Head of caudate nucleus (tissue), 42 donors: ENCODE measurements around the gene TBC1D8.

Source experiments
- DNase-seq, 42 donors: peaks; one replicate each; pipeline versions ENCODE4 v3.0.0 to v3.0.0-alpha.2; 2020 to 2021; ENCODE audit warnings: mixed read lengths in 7 of 42
- intact Hi-C: fragments of 100-400 bp; cut with DNase I; formaldehyde crosslinking; loops from one replicate; pipeline ENCODE4 v1.15.0; 2022

TBC1D8 gene

DNA sequence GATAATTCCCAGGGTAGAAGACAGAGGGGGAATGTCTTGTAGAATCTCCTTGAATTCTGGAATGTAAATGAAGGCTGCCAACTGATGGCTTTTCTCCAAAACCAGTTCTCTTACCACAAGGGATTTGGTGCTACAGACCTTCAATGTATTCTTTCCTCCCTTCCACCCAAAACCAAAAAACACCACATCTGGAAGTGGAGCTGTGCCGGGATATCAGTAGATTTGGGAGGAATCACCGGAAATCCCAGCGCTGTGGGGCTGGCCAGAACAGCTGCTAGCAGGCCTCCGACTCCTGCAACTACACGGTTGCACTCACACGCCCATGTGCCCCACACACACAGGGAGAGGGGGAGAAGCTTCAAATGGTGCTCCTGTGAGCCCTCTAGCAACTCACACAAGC, 103.4 kb downstream of the TBC1D8 start:
- intact Hi-C loops = no loop called here

DNA sequence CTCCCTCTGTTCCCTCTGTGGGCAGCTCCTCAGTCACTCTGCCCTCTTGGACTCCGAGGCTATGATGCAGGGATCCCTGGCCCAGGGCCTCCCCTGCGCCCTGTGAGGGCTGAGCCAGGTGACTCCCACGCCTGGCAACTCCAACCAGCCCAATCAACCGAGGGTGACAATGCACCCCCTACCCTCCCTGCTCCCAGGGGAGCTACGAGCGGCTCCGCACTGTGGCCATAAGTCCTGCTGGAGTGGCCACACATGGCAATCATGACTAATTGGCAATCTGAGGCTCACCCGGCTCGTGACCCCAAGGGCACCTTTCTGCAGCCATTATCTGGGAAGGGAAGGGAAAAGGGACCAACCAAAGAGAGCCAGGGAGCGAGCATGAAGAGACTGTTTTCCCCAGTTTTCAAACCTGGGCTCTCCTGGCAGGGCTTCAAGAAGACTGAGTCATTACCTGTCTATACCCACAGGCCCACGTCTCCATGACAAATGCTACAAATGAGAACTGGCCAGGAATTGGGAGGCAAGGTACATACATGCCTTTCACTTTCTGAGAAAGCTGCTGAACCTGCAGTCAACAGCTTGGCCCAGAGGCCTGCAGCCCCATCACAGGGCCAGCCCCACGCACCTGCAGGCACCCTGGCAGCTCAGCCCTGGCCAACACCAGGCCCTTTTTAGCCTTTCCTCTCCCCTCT, 104.0 kb downstream of the TBC1D8 start:
- intact Hi-C loops = no loop called here
- DNase-seq = peak in 2 of 42 donors; percentile 21 to 25

More for the DNA sequence above, 103.4 kb downstream of the TBC1D8 start:
- no peak for DNase-seq

DNA sequence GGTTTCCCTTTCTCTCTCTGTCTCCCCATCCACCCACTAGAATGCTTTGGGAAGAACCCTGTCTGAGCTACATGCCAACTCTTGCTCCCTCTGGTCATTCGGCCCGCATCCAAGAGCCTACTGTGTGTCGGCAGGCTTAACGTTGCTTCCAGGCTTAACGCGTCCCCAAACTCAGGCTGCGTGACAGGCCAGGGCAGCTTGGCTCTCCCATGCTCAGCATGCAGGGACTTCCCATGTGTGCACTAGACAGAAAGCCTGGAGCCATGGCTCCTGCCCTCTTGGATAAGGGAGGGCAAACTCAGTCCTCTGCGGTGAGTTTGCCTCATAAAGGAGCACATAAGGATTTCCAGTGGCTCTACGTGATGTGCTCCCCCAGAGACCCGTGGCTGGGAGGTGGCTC, 105.9 kb downstream of the TBC1D8 start:
- DNase-seq = no peak
- intact Hi-C loops = no loop called here

DNA sequence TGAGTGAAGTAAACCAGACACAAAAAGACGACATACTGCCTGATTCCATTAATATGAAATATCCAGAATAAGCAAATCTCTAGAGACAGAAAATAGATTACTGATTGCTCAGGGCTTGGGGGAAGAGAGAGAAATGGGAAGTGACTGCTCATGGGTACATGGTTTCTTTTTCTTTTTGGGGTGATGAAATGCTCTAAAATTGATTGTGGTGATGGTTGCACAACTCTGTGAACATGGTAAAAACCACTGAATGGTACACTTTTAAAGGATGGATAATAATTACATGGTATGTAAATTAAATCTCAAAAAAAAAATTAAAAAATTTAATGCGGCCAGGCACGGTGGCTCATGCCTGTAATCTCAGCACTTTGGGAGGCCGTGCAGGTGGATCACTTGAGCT, 109.8 kb downstream of the TBC1D8 start:
- DNase-seq = peak in 1 of 42 donors; percentile 18
- intact Hi-C loops = no loop called here

DNA sequence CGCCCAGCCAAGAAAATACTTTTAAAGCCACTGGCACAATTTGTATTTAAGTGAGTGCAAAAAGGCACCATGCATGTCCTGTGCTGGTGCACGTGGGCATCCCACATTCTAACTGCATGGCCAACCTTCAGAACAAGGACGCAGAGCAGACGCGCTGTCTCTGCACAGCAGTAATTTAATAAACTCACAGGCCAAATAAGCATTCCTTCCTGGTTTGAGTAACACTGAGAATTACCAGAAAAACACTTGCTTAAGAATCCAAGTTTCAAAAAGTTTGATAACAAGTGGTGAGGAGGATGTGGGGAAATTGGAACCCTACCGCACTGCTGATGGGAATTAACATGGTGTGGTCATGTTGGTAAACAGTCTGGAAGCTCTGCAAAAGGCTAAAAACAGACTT, 110.4 kb downstream of the TBC1D8 start:
- peak in 6 of 42 donors; percentile 15 to 54 (median 24) for DNase-seq
- intact Hi-C loops = no loop called here

DNA sequence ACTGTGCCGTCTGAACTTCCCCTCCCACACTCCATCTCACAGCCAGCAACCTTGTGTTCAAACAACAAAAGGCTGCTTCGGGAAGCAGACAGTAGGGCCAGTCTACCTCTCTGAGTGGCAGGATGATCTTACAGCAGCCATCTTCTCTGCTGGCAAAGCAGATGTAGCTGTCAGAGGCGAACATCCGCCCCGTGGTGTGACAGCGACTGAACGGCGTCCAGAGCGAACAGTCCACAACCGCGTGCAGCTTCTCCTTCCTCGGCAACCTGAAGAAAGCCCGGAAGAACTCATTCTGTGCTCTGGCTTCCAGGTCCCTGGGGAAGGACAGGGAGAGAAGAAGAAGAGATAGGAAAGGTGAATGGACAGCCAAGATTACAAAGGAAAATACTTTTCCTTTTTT, 111.1 kb downstream of the TBC1D8 start:
- intact Hi-C loops = no loop called here
- no peak for DNase-seq

DNA sequence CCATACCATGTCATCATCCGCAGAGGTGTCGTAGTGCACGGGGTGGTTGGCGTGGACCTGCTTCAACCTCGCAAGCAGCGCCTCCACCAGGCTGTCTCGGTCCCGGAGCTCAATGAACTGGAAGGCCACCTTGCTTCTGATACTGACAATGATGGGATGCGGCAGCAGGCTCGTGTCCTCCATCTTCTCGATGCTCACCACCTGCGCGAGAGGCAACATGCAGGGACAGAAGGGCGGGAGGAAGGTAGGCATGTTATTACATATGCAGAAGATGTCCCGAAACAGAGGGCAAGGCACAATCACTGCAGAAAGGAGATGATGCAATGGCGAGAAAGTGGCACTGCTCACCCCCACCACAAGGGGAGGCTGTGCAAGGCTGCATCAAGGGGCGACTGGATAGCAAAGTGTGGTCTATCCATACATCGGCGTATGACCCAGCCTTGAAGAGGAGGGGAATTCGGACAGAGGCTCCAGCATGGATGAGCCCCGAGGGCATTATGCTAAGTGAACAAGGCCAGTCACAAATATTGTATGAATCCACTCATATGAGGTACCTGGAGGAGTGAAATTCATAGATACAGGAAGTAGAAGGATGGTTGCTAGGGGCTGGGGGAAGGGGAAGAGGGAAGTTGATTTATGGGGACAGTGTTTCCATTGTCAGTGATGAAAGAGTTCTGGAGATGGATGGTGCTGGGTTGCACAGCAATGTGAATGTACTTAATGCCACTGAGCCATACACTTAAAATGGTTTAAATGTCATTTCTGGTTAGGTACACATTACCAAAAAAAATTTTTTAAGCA, 112.5 kb downstream of the TBC1D8 start:
- intact Hi-C loops = no loop called here
- peak in 1 of 42 donors; percentile 37 for DNase-seq

DNA sequence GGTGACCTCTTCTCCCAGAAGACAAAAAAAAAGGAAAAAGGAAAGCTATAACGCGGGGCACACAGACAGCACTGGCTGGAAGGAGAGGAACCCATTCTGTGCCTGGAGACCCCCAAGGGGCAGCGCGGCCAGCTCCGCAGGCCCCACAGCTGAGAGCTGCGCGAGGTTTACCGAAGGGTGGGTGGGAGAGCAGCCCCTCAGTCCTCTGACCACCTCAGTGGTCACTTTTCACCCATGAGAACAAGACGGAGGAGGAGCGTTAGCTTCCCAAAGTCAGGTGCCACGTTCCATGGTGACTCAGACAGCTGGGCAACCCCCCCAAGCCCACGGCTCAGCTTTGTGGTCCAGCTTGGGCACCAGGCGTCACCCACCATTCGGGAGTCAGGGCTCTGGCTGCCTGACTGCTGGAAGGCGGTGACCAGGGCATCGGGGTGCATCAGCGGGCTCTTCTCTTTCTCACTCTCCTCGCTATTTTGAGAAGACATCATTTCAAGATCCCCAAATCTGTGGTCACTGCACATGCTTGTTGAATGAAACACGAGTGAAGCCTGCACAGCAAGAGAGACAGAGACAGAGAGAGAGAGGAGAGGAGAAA, 113.9 kb downstream of the TBC1D8 start:
- peak in 1 of 42 donors; percentile 33 for DNase-seq
- intact Hi-C loops = no loop called here

DNA sequence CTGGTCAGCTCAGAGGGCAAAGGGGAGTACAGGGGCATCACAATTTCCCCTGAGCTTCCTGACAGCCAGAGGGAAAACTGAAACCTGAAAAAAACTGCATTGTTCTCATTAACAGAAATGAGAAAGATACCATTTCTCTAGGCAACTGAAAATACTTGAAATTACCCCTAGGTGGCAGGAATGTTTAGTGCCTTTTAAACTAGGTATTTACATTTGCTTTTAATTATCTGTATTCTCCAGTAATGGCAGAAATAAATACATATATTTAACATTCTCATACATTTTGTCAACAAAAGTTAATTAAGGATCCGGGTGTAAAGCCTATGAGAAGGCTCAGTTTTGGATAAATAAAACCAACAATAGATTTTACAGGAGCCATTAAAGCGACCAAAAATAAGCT, 114.6 kb downstream of the TBC1D8 start:
- no peak for DNase-seq
- intact Hi-C loops = no loop called here

DNA sequence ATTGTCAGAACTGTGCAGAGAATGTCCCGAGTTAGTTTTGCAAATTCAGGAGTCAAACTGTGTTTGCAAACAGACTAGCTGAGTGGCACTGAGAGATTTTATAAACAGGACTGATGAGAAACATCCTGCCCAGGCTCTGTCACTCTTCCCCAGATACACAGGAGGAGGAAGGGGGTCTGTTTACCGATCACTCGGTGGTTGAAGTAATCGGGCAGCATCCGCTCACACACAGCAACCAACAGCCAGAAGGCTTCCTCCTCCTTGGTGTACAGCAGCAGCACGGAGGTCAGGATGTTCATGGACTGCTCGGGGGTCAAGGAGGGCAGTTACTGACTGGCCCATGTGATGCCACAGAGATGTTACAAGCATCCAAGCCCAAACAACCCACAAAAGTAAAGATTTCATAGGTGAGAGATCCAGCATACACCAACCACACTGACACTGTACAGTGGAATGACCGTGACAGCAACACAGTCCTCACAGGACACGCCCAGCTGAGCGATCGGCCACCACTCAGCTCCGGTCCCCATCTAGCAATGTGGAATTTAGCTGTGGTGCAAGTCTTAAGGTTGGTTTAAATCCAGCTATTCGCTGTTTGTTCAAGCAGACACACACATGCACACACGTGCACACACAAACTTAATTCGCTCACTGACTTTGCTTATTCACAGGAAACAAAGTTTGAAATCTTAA, 119.0 kb downstream of the TBC1D8 start:
- peak in 1 of 42 donors; percentile 35 for DNase-seq
- intact Hi-C loops = no loop called here

DNA sequence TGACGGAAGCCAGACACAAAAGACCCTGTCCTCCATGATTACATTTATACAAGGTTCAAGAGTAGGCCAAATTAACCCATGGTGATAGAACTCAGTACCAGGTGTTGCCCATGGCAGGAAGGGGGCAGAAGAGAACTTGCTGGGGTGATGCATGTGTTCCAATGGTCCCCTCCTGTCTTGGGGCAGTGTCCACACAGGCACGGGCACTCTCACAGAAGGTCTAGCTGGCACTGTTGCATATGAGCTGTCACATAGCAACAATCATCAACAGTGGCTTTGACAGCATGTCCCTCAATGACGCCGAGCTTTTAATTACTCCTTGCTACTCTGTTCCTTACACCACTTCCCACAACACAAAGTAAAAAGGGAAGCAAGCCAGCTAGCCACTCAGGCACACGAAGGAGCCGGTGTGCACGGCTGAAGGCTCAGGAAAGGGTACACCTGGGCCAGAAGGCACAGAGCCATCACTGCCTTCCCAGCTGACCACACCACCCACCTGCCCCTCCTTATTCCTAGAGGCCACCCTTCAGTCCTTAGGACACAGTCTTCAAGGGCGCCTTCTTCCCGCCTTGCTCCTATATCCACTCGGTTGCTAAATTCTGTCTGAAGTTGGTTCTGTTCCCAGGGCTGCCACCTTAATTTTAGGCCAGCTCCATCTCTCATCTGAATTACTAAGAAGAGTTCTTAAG, 120.2 kb downstream of the TBC1D8 start:
- intact Hi-C loops = no loop called here
- no peak for DNase-seq

DNA sequence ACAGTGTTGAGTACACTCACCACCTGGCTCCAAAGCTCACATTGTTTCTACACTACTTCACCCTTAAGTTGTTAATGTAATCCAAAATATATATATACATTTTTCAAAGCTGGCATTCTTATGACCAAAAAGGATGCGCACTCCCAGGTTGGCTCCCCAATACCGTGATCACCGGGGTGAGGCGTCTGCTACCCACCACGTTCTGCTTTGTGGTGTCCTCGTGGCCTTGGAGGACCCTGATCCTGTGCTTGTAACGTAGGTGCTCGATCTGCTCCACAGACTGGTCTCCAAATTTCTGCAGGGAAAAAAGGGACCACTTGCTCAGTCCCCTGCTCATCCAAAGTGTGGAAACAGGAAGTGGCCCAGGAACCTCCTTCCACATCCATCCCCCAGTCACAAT, 123.3 kb downstream of the TBC1D8 start:
- no peak for DNase-seq
- intact Hi-C loops = no loop called here

DNA sequence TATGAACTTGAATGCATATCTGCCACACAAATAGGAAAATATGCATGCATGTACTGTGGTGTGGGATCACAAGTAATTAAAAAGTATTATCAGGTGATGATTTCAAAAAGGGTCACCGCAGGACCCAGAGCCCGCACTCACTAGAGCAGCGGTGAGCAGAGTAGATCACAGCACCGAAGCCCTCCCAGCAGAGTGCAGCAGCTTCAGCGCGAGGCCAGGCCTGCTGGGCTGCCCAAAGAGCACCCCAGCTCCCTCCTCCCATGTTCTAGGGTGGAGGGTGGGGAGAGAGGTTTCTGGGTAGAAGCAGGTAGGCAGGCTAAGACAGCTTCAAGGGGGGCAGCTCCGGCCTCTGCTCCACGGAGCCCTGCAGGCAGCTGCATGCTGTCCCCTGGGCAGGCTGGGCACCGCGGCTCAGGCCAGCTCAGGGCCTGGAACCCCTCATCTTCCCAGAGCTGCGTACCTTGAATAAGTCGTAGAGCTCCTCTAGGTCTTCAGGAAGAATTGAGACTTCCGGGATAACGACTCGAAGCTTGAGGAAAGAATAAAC, 124.2 kb downstream of the TBC1D8 start:
- DNase-seq = no peak
- intact Hi-C loops = no loop called here

DNA sequence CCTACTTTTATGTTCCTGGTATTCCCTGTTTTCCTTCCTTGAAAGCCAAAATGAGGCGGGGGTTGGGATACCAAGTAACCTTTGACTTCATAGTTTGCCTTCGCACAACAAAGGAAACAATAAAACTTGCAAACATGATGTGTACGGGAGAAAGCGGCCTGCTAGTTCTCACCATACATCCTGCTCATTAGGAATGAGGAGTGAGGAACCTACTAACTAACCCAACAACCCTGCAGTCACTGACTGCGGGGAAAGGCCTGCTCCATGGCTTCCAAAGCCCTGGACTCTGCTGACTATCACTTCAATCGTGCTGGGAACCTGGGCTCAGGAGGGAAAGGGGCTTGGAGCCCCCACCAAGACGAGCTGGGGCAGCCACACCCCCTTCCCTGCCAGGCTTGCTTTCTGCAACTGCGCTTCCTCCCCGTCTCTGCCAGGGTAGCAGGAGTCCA, 124.9 kb downstream of the TBC1D8 start:
- DNase-seq = no peak
- intact Hi-C loops = no loop called here

DNA sequence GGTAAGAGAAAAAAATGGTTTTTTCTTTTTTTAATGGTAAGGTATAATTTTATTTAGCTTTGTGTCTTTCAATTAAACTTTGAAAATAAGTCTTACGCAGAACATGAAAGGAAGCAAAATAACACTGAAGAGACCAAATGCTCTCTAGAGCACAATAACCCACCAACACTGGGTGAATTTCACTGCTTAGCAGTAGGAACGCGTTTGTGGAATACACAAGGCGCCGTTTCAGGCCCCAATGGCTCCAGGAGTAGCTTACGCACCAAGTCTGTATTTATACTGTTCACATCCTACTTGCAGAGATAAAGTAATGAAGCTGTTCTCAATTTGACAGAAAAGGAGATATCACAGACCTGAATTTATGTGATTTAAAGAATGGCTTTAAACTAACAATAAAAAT, 125.6 kb downstream of the TBC1D8 start:
- intact Hi-C loops = no loop called here
- DNase-seq = peak in 1 of 42 donors; percentile 2

DNA sequence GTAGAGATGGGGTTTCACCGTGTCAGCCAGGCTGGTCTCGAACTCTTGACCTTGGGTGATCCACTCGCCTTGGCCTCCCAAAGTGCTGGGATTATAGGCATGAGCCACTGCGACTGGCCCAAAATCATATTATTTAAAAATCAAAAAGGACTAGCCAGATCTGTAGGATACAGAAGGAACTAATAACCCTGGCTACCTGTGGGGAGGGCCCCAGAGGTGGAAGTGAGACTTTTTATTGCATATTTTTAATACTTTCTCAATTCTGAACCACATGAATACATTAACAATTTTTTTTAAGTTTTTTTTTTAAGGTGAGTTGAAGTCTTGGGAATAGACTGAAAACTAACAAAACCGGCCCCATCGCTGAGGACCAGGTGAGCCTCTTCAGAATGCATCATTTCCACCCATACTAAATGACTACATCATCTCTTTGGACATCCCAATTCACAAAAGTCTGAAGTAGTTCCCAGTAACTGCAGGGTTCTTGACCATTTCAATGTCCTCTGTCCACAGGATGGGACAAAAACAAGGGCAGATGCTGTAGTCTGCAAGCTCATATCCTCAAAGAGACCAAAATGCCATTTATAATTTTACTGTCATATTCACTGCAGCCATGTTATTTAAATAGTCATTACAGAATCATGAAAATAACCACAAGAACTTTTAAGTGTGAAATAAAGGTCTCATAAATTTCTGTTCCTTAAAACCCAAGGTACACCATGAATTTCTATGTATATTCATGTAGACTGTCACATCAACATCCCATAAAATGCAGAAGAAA, 127.7 kb downstream of the TBC1D8 start:
- intact Hi-C loops = no loop called here

DNA sequence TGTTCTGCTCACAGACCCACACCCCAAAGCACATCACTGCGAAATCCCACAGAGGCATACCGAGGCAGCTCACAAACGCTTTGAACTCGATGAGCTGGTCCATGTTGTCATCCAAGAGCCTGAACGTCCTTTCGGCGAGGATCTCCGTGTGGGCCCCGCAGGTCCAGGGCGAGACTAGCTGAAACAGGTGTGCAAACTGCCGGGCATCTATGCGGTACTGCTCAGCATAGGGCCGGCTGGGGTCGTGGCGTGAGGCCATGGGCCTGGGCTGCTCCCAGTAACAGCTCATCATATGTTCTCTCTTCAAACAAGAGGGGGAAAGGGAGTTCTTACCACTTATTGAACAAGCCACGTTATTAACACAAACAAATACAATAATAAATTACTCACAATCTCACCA, 129.0 kb downstream of the TBC1D8 start:
- DNase-seq = peak in 4 of 42 donors; percentile 8 to 41 (median 28)
- intact Hi-C loops = no loop called here

More for the DNA sequence above, 127.7 kb downstream of the TBC1D8 start:
- peak in 1 of 42 donors; percentile 8 for DNase-seq

DNA sequence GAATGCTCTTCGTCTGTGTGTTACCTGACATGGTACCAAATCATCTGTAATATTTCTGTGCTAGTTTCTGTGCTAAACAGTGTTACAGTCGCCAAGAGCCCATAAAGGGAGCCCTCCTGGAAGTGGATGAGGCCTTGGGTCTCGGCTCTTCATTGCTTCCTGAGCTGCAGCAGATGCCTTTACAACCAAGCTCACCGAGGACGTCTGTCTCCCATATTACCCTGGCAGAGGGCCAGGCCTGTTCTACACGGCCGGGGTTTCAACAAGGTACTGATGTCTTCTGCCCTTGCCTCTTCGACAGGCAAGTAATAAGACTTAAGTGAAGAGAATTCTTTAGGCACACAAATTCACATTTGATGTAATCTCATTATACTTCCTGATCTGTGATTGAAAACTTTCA, 132.2 kb downstream of the TBC1D8 start:
- DNase-seq = peak in 2 of 42 donors; percentile 6 to 43
- intact Hi-C loops = no loop called here
